HepG2 (cell line): ENCODE results near the gene HMBS. TPM values are rescaled to one million over a fixed set of nuclear protein-coding genes. Genes with fewer than 3 reads are reported as not detected.

Experiments used
- AGO1 ChIP-seq: fragments of 200-400 bp; formaldehyde crosslinking; IDR thresholded peaks from 2 replicates; pipeline ENCODE4 v1.6.1; 2017; ENCODE audit warnings: mild to moderate bottlenecking, low read depth, low read length, moderate library complexity; ENCODE audit not compliant: poor library complexity, severe bottlenecking
- ETV5 ChIP-seq: IDR thresholded peaks from 2 replicates; pipeline ENCODE4 v1.6.1; 2018; ENCODE audit warnings: missing biosample characterization, missing genetic modification reagents, inconsistent platforms, borderline replicate concordance
- GABPA ChIP-seq, 2 experiments: IDR thresholded peaks; 2 replicates each; pipeline ENCODE4 v1.6.1; 2011 to 2016; ENCODE audit warnings: low read depth in 2 of 2, low read length in 1 of 2, missing biosample characterization in 1 of 2, missing genetic modification characterization in 1 of 2
- HDAC1 ChIP-seq: sonication (generic); formaldehyde crosslinking; IDR thresholded peaks from 2 replicates; pipeline ENCODE4 v1.5.1; 2020; ENCODE audit warnings: mild to moderate bottlenecking, missing genetic modification reagents
- HDAC2 ChIP-seq: sonication (generic); formaldehyde crosslinking; IDR thresholded peaks from 2 replicates; pipeline ENCODE4 v1.4.0; 2020; ENCODE audit warnings: missing genetic modification reagents
- HIC2 ChIP-seq: sonication (generic); formaldehyde crosslinking; IDR thresholded peaks from 2 replicates; pipeline ENCODE4 v1.9.0; 2022; ENCODE audit warnings: low read depth, missing genetic modification reagents
- KLF11 ChIP-seq: IDR thresholded peaks from 2 replicates; pipeline ENCODE4 v1.6.1; 2016; ENCODE audit warnings: missing compliant biosample characterization
- NFKB2 ChIP-seq: sonication (generic); formaldehyde crosslinking; IDR thresholded peaks from 2 replicates; pipeline ENCODE4 v1.4.0; 2020; ENCODE audit warnings: missing genetic modification reagents, borderline replicate concordance
- PHF5A ChIP-seq: IDR thresholded peaks from one replicate; pipeline ENCODE4 v1.6.1; 2018; ENCODE audit warnings: low read depth, missing genetic modification reagents; ENCODE audit not compliant: unreplicated experiment
- POGZ ChIP-seq: sonication (generic); formaldehyde crosslinking; IDR thresholded peaks from 2 replicates; pipeline ENCODE4 v1.4.0; 2020; ENCODE audit warnings: mild to moderate bottlenecking, missing genetic modification reagents
- RNF219 ChIP-seq: sonication (generic); formaldehyde crosslinking; IDR thresholded peaks from 2 replicates; pipeline ENCODE4 v1.5.0; 2020; ENCODE audit warnings: mild to moderate bottlenecking, missing genetic modification reagents
- TEAD3 ChIP-seq: optimal IDR thresholded peaks from 2 replicates; pipeline ENCODE3; 2016; ENCODE audit warnings: borderline replicate concordance
- USF2 ChIP-seq, 2 experiments: sonication (generic) in 1 of 2; formaldehyde crosslinking in 1 of 2; IDR thresholded peaks; 2 replicates each; pipeline versions ENCODE4 v1.5.1 to v1.6.1; 2011 to 2020; ENCODE audit warnings: borderline replicate concordance in 1 of 2, low read depth in 1 of 2, low read length in 1 of 2, mild to moderate bottlenecking in 1 of 2, missing genetic modification reagents in 1 of 2, moderate library complexity in 1 of 2
- ZNF446 ChIP-seq: sonication (generic); formaldehyde crosslinking; IDR thresholded peaks from 2 replicates; pipeline ENCODE4 v1.5.0; 2020; ENCODE audit warnings: mild to moderate bottlenecking, missing genetic modification reagents
- ZNF672 ChIP-seq: sonication (generic); formaldehyde crosslinking; IDR thresholded peaks from 2 replicates; pipeline ENCODE4 v1.8.1; 2022; ENCODE audit warnings: missing genetic modification reagents
- ZNF687 ChIP-seq: sonication (generic); formaldehyde crosslinking; IDR thresholded peaks from 2 replicates; pipeline ENCODE4 v1.5.1; 2020; ENCODE audit warnings: mild to moderate bottlenecking, missing genetic modification reagents, moderate library complexity
- polyA plus RNA-seq, 8 experiments: library from polyadenylated mRNA; depleted of rRNA in 3 of 8; stranded (reverse) in 7 of 8; unstranded in 1 of 8; fragments of >200 nt; fragmentation: Illumina TruSeq in 4 of 8; extraction: Trizol in 4 of 8; gene quantifications; 2 replicates each; pipeline versions ENCODE4 v1.2.1 to v1.2.3, GENCODE V29; 2011 to 2016; ENCODE audit warnings: low read depth in 4 of 8, missing spikeins in 1 of 8, mixed read lengths in 1 of 8; ENCODE audit not compliant: insufficient read depth in 1 of 8
- total RNA-seq, 5 experiments: library from RNA; depleted of rRNA; stranded (reverse); fragments of >200 nt; fragmentation: Illumina TruSeq; extraction: Trizol; gene quantifications; 2 replicates each; pipeline ENCODE4 v1.2.3, GENCODE V29; 2016; ENCODE audit warnings: low read depth in 1 of 5
- TF ChIP-seq, protein P1 (sequence below): sonication (generic); formaldehyde crosslinking; IDR thresholded peaks from 2 replicates; pipeline ENCODE4 v1.8.1; 2023; ENCODE audit warnings: mild to moderate bottlenecking, missing genetic modification reagents

The HMBS gene
- total and polyA plus RNA-seq, 2 of the 13 experiments (the other 11 are each of a cell fraction or from before 2014, with no cell fraction given), result 9.4 to 46.9 TPM

- TF ChIP-seq ETV5 (peak; percentile 79; the same call in 1 of the 2 replicates), KLF11 (CRISPR knock-in tag) (no peak), HDAC1 (CRISPR knock-in tag) (peak; percentile 36; the same call in 1 of the 2 replicates), HDAC2 (0 out of 2 replicates have a peak, but pooled peaks have one; percentile 20), AGO1 (no peak), PHF5A (CRISPR knock-in tag) (no peak), POGZ (CRISPR knock-in tag) (peak; percentile 33; the same call in 1 of the 2 replicates), NFKB2 (CRISPR knock-in tag) (no peak), USF2 (IDR thresholded peaks at IDR 0.05; ENCODE audit: low read depth, low read length) (no peak), USF2 (CRISPR knock-in tag; IDR thresholded peaks at IDR 0.05; ENCODE audit: borderline replicate concordance) (no peak), TEAD3 (CRISPR knock-in tag) (peak; percentile 93), ZNF672 (CRISPR knock-in tag) (no peak), ZNF446 (no peak), HIC2 (CRISPR knock-in tag) (no peak), ZNF687 (CRISPR knock-in tag) (peak; percentile 74), GABPA (IDR thresholded peaks at IDR 0.05; ENCODE audit: low read depth, low read length) (peak; percentile 22; the same call in 1 of the 2 replicates), GABPA (CRISPR knock-in tag; IDR thresholded peaks at IDR 0.05; ENCODE audit: low read depth) (peak; percentile 88), RNF219 (CRISPR knock-in tag) (no peak)
- TF ChIP-seq, protein P1, sequence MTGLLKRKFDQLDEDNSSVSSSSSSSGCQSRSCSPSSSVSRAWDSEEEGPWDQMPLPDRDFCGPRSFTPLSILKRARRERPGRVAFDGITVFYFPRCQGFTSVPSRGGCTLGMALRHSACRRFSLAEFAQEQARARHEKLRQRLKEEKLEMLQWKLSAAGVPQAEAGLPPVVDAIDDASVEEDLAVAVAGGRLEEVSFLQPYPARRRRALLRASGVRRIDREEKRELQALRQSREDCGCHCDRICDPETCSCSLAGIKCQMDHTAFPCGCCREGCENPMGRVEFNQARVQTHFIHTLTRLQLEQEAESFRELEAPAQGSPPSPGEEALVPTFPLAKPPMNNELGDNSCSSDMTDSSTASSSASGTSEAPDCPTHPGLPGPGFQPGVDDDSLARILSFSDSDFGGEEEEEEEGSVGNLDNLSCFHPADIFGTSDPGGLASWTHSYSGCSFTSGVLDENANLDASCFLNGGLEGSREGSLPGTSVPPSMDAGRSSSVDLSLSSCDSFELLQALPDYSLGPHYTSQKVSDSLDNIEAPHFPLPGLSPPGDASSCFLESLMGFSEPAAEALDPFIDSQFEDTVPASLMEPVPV, result no peak
Observed at GRCh38 chr11:119130662-119131061, 46.0 kb downstream of the HMBS start (continued).
